ENCODE results near the gene ATP1A4.

The ATP1A4 gene

DNA sequence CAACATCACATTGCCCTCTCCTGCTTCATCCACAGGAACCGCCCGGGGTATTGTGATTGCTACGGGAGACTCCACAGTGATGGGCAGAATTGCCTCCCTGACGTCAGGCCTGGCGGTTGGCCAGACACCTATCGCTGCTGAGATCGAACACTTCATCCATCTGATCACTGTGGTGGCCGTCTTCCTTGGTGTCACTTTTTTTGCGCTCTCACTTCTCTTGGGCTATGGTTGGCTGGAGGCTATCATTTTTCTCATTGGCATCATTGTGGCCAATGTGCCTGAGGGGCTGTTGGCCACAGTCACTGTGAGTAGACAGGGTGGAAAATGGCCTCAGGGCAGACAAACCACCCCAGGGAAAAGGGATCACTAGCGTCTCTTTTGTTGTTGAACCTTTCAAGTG is 12.7 kb downstream of the ATP1A4 start:
- TF ChIP-seq, protein P1, sequence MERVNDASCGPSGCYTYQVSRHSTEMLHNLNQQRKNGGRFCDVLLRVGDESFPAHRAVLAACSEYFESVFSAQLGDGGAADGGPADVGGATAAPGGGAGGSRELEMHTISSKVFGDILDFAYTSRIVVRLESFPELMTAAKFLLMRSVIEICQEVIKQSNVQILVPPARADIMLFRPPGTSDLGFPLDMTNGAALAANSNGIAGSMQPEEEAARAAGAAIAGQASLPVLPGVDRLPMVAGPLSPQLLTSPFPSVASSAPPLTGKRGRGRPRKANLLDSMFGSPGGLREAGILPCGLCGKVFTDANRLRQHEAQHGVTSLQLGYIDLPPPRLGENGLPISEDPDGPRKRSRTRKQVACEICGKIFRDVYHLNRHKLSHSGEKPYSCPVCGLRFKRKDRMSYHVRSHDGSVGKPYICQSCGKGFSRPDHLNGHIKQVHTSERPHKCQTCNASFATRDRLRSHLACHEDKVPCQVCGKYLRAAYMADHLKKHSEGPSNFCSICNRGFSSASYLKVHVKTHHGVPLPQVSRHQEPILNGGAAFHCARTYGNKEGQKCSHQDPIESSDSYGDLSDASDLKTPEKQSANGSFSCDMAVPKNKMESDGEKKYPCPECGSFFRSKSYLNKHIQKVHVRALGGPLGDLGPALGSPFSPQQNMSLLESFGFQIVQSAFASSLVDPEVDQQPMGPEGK (CRISPR knock-in tag; IDR thresholded peaks at IDR 0.05; ENCODE audit: borderline replicate concordance): no peak
- TF ChIP-seq TOX (CRISPR knock-in tag; IDR thresholded peaks at IDR 0.05; ENCODE audit: borderline replicate concordance) (no peak), PPARA (CRISPR knock-in tag; IDR thresholded peaks at IDR 0.05; ENCODE audit: borderline replicate concordance) (no peak), ISL1 (CRISPR knock-in tag; IDR thresholded peaks at IDR 0.05) (no peak), ZFP3 (CRISPR knock-in tag; IDR thresholded peaks at IDR 0.05) (no peak), OSR1 (CRISPR knock-in tag; IDR thresholded peaks at IDR 0.05) (no peak), ZFP30 (CRISPR knock-in tag; IDR thresholded peaks at IDR 0.05) (no peak), CSDC2 (CRISPR knock-in tag; IDR thresholded peaks at IDR 0.05) (no peak), ARNTL (CRISPR knock-in tag; IDR thresholded peaks at IDR 0.05; ENCODE audit: borderline replicate concordance, low read depth) (no peak), BACH2 (CRISPR knock-in tag; IDR thresholded peaks at IDR 0.05; ENCODE audit: borderline replicate concordance) (no peak), ZNF565 (CRISPR knock-in tag; conservative IDR thresholded peaks at IDR 0.05; ENCODE audit: low read depth) (no peak), RARB (CRISPR knock-in tag; IDR thresholded peaks at IDR 0.05) (no peak), ZNF70 (CRISPR knock-in tag; IDR thresholded peaks at IDR 0.05) (no peak), SNAI2 (CRISPR knock-in tag; IDR thresholded peaks at IDR 0.05) (no peak), ZNF8 (CRISPR knock-in tag; IDR thresholded peaks at IDR 0.05) (no peak), TCF4 (CRISPR knock-in tag; IDR thresholded peaks at IDR 0.05; ENCODE audit: borderline replicate concordance) (no peak)
- TF ChIP-seq, protein P2, sequence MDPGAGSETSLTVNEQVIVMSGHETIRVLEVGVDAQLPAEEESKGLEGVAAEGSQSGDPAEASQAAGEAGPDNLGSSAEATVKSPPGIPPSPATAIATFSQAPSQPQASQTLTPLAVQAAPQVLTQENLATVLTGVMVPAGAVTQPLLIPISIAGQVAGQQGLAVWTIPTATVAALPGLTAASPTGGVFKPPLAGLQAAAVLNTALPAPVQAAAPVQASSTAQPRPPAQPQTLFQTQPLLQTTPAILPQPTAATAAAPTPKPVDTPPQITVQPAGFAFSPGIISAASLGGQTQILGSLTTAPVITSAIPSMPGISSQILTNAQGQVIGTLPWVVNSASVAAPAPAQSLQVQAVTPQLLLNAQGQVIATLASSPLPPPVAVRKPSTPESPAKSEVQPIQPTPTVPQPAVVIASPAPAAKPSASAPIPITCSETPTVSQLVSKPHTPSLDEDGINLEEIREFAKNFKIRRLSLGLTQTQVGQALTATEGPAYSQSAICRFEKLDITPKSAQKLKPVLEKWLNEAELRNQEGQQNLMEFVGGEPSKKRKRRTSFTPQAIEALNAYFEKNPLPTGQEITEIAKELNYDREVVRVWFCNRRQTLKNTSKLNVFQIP (CRISPR knock-in tag; IDR thresholded peaks at IDR 0.05; ENCODE audit: borderline replicate concordance, low read depth): no peak
- TF ChIP-seq, protein P3, sequence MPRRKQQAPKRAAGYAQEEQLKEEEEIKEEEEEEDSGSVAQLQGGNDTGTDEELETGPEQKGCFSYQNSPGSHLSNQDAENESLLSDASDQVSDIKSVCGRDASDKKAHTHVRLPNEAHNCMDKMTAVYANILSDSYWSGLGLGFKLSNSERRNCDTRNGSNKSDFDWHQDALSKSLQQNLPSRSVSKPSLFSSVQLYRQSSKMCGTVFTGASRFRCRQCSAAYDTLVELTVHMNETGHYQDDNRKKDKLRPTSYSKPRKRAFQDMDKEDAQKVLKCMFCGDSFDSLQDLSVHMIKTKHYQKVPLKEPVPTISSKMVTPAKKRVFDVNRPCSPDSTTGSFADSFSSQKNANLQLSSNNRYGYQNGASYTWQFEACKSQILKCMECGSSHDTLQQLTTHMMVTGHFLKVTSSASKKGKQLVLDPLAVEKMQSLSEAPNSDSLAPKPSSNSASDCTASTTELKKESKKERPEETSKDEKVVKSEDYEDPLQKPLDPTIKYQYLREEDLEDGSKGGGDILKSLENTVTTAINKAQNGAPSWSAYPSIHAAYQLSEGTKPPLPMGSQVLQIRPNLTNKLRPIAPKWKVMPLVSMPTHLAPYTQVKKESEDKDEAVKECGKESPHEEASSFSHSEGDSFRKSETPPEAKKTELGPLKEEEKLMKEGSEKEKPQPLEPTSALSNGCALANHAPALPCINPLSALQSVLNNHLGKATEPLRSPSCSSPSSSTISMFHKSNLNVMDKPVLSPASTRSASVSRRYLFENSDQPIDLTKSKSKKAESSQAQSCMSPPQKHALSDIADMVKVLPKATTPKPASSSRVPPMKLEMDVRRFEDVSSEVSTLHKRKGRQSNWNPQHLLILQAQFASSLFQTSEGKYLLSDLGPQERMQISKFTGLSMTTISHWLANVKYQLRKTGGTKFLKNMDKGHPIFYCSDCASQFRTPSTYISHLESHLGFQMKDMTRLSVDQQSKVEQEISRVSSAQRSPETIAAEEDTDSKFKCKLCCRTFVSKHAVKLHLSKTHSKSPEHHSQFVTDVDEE (CRISPR knock-in tag; IDR thresholded peaks at IDR 0.05): no peak
- TF ChIP-seq, protein P4, sequence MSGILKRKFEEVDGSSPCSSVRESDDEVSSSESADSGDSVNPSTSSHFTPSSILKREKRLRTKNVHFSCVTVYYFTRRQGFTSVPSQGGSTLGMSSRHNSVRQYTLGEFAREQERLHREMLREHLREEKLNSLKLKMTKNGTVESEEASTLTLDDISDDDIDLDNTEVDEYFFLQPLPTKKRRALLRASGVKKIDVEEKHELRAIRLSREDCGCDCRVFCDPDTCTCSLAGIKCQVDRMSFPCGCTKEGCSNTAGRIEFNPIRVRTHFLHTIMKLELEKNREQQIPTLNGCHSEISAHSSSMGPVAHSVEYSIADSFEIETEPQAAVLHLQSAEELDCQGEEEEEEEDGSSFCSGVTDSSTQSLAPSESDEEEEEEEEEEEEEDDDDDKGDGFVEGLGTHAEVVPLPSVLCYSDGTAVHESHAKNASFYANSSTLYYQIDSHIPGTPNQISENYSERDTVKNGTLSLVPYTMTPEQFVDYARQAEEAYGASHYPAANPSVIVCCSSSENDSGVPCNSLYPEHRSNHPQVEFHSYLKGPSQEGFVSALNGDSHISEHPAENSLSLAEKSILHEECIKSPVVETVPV (CRISPR knock-in tag; IDR thresholded peaks at IDR 0.05): no peak
- TF ChIP-seq, protein P5, sequence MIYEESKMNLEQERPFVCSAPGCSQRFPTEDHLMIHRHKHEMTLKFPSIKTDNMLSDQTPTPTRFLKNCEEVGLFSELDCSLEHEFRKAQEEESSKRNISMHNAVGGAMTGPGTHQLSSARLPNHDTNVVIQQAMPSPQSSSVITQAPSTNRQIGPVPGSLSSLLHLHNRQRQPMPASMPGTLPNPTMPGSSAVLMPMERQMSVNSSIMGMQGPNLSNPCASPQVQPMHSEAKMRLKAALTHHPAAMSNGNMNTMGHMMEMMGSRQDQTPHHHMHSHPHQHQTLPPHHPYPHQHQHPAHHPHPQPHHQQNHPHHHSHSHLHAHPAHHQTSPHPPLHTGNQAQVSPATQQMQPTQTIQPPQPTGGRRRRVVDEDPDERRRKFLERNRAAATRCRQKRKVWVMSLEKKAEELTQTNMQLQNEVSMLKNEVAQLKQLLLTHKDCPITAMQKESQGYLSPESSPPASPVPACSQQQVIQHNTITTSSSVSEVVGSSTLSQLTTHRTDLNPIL (CRISPR knock-in tag; IDR thresholded peaks at IDR 0.05; ENCODE audit: low read depth): no peak
- no peak for ATAC-seq

DNA sequence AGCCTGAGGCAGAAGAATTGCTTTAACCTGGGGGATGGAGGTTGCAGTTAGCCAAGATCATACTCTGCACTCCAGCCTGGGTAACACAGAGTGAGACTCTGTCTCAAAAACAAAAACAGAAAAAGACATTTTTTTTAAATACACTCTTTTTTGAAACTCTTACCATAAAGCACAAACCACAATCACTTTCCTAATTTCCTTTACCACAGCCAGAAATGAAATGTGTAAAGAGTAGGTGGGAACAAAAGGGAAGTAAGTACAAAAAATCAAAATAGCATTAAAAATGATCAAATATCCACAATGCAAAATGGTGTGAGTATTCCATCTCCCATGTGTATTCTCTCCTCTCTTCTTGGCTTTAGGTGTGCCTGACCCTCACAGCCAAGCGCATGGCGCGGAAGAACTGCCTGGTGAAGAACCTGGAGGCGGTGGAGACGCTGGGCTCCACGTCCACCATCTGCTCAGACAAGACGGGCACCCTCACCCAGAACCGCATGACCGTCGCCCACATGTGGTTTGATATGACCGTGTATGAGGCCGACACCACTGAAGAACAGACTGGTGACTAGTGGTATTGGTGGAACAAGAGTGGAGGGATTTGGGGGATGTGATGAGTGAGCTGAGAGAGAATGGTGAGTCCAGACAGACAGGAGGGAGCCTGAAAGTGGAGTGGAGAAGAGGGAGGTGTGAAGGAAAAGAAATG is 14.9 kb downstream of the ATP1A4 start:
- TF ChIP-seq RARB (CRISPR knock-in tag; IDR thresholded peaks at IDR 0.05) (no peak), ZFP3 (CRISPR knock-in tag; IDR thresholded peaks at IDR 0.05) (no peak), PPARA (CRISPR knock-in tag; IDR thresholded peaks at IDR 0.05; ENCODE audit: borderline replicate concordance) (no peak), ZNF70 (CRISPR knock-in tag; IDR thresholded peaks at IDR 0.05) (no peak), BACH2 (CRISPR knock-in tag; IDR thresholded peaks at IDR 0.05; ENCODE audit: borderline replicate concordance) (no peak), CSDC2 (CRISPR knock-in tag; IDR thresholded peaks at IDR 0.05) (no peak)
- TF ChIP-seq, protein P3 (CRISPR knock-in tag; IDR thresholded peaks at IDR 0.05): no peak
- no peak for ATAC-seq

Measured in SK-N-SH treated with all-trans-retinoic acid at 6 μM for 48 hours (cell line).